SK-N-SH (cell line): ENCODE data around the gene RPS6KA1.

Experiments used
- ELF1 ChIP-seq: IDR thresholded peaks from 2 replicates; pipeline ENCODE4 v1.4.0; 2012
- EP300 ChIP-seq, 2 experiments: IDR thresholded peaks; 2 replicates each; pipeline versions ENCODE4 v1.4.0 to v1.6.1; 2012; ENCODE audit warnings: borderline replicate concordance in 1 of 2, low read depth in 1 of 2, low read length in 1 of 2
- EZH2phosphoT487 ChIP-seq: fragments of 200-600 bp; sonication (generic); IDR thresholded peaks from 2 replicates; pipeline ENCODE4 v1.6.1; 2017; ENCODE audit warnings: low read depth, mixed run types, mild to moderate bottlenecking, antibody characterized with exemption, moderate library complexity, borderline replicate concordance
- GABPA ChIP-seq: IDR thresholded peaks from 2 replicates; pipeline ENCODE4 v1.4.0; 2012; ENCODE audit warnings: low read depth, mild to moderate bottlenecking
- GATA2 ChIP-seq: sonication (generic); formaldehyde crosslinking; IDR thresholded peaks from 2 replicates; pipeline ENCODE4 v1.5.0; 2020; ENCODE audit warnings: mild to moderate bottlenecking, missing genetic modification reagents
- NRF1 ChIP-seq: IDR thresholded peaks from 2 replicates; pipeline ENCODE4 v1.6.1; 2012; ENCODE audit warnings: low read depth, mild to moderate bottlenecking, low read length
- TCF12 ChIP-seq: IDR thresholded peaks from 2 replicates; pipeline ENCODE4 v1.4.0; 2012
- TF ChIP-seq, protein P1 (sequence below): fragments of 200-600 bp; sonication (generic); IDR thresholded peaks from 2 replicates; pipeline ENCODE4 v1.6.1; 2017; ENCODE audit warnings: antibody characterized with exemption, mild to moderate bottlenecking, moderate library complexity
- TF ChIP-seq, protein P2 (sequence below): fragments of 150-350 bp; IDR thresholded peaks from 2 replicates; pipeline ENCODE4 v1.6.1; 2017; ENCODE audit warnings: antibody characterized with exemption, low read length, low read depth, borderline replicate concordance
- TF ChIP-seq, protein P3 (sequence below): IDR thresholded peaks from 2 replicates; pipeline ENCODE4 v1.6.1; 2012; ENCODE audit warnings: mild to moderate bottlenecking, low read depth, low read length, moderate library complexity
- TF ChIP-seq, protein P4 (sequence below): IDR thresholded peaks from 2 replicates; pipeline ENCODE4; 2012

DNA sequence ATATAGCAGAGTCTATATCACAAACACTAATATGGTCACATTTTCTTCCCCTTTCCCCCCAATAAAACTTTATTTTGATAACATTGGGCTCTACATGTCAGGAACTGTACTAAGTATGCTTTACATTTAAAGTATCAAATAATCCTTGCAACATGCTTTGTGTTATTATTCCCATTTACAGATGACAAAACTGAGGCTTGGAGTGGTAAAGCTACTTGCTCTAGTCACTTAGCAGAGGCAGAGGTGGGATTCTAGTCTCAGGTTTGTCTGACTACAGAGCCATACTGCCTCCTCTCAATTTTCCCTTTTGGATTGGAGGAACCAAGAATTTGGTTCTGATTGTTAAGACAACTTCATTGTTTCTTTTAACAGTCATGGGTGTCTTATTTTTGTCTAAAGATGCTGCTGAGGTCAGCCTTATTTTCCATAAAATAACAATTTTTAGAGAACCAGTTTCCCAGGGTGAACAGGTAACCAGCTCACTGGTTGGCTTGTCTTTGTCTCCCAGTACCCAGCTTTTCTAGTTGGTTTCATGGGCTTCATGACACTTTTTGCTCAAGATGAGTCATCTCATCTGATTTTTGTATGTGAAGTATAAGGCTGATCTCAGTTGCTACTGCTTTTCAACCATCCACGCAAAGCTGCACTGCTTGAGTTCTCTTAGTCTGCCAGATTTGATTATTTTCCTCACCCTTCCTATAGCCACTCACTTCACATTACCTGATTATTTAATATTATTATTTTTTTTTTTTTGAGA lies 85.3 kb downstream of the RPS6KA1 start:
- no peak for TF ChIP-seq ELF1
- TF ChIP-seq NRF1: no peak
- TF ChIP-seq, protein P1, sequence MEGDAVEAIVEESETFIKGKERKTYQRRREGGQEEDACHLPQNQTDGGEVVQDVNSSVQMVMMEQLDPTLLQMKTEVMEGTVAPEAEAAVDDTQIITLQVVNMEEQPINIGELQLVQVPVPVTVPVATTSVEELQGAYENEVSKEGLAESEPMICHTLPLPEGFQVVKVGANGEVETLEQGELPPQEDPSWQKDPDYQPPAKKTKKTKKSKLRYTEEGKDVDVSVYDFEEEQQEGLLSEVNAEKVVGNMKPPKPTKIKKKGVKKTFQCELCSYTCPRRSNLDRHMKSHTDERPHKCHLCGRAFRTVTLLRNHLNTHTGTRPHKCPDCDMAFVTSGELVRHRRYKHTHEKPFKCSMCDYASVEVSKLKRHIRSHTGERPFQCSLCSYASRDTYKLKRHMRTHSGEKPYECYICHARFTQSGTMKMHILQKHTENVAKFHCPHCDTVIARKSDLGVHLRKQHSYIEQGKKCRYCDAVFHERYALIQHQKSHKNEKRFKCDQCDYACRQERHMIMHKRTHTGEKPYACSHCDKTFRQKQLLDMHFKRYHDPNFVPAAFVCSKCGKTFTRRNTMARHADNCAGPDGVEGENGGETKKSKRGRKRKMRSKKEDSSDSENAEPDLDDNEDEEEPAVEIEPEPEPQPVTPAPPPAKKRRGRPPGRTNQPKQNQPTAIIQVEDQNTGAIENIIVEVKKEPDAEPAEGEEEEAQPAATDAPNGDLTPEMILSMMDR: no peak
- no peak for TF ChIP-seq EZH2phosphoT487
- no peak for TF ChIP-seq GATA2 (CRISPR knock-in tag)
- TF ChIP-seq, protein P2, sequence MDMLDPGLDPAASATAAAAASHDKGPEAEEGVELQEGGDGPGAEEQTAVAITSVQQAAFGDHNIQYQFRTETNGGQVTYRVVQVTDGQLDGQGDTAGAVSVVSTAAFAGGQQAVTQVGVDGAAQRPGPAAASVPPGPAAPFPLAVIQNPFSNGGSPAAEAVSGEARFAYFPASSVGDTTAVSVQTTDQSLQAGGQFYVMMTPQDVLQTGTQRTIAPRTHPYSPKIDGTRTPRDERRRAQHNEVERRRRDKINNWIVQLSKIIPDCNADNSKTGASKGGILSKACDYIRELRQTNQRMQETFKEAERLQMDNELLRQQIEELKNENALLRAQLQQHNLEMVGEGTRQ: no peak
- TF ChIP-seq EP300 (IDR thresholded peaks at IDR 0.05; ENCODE audit: borderline replicate concordance in 1 of 2, low read depth in 1 of 2, low read length in 1 of 2): no peak
- TF ChIP-seq, protein P3, sequence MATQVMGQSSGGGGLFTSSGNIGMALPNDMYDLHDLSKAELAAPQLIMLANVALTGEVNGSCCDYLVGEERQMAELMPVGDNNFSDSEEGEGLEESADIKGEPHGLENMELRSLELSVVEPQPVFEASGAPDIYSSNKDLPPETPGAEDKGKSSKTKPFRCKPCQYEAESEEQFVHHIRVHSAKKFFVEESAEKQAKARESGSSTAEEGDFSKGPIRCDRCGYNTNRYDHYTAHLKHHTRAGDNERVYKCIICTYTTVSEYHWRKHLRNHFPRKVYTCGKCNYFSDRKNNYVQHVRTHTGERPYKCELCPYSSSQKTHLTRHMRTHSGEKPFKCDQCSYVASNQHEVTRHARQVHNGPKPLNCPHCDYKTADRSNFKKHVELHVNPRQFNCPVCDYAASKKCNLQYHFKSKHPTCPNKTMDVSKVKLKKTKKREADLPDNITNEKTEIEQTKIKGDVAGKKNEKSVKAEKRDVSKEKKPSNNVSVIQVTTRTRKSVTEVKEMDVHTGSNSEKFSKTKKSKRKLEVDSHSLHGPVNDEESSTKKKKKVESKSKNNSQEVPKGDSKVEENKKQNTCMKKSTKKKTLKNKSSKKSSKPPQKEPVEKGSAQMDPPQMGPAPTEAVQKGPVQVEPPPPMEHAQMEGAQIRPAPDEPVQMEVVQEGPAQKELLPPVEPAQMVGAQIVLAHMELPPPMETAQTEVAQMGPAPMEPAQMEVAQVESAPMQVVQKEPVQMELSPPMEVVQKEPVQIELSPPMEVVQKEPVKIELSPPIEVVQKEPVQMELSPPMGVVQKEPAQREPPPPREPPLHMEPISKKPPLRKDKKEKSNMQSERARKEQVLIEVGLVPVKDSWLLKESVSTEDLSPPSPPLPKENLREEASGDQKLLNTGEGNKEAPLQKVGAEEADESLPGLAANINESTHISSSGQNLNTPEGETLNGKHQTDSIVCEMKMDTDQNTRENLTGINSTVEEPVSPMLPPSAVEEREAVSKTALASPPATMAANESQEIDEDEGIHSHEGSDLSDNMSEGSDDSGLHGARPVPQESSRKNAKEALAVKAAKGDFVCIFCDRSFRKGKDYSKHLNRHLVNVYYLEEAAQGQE: no peak
- TF ChIP-seq TCF12: no peak
- TF ChIP-seq GABPA: no peak
- TF ChIP-seq, protein P4, sequence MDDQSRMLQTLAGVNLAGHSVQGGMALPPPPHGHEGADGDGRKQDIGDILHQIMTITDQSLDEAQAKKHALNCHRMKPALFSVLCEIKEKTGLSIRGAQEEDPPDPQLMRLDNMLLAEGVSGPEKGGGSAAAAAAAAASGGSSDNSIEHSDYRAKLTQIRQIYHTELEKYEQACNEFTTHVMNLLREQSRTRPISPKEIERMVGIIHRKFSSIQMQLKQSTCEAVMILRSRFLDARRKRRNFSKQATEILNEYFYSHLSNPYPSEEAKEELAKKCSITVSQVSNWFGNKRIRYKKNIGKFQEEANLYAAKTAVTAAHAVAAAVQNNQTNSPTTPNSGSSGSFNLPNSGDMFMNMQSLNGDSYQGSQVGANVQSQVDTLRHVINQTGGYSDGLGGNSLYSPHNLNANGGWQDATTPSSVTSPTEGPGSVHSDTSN: no peak
